ENCODE measurements around the gene MINDY4. TPM values are rescaled to one million over a fixed set of nuclear protein-coding genes. Genes with fewer than 3 reads are reported as not detected.

Gene MINDY4
- total RNA-seq, 6 donors from 2014 or later = 7.7 to 43.0 (median 19.4) TPM

- DNase-seq = no peak
- Histone ChIP-seq H3K27ac (peak overlapping the region in 1 of 4 donors; percentile 54), H3K9me3 (no peaks in the 10 kb centered on the region), H3K4me1 (peaks cover 21 to 45% (median 41%) of the 10 kb centered on the region in 4 donors), H3K27me3 (no peaks in the 10 kb centered on the region), H3K36me3 (peaks cover 0 to 7% (median 1%) of the 10 kb centered on the region in 4 donors), H3K4me3 (no peak overlapping the region)
- 69 to 90% methylated on average over 2 to 5 of the region's 5 CpGs for WGBS, 2 donors
- ATAC-seq (ENCODE audit: low FRiP score in 2 of 2) = no peak
- TF ChIP-seq CTCF (IDR thresholded peaks at IDR 0.05) (no peak), POLR2A (IDR thresholded peaks at IDR 0.05) (no peak)
These were observed 28.9 kb downstream of the MINDY4 start for GRCh38 chr7:30799976-30800661.

GRCh38 chr7:30800785-30801252, 29.6 kb downstream of the MINDY4 start:
- Histone ChIP-seq H3K36me3 (peaks cover 0 to 7% (median 1%) of the 10 kb centered on the region in 4 donors), H3K4me3 (no peak overlapping the region), H3K27me3 (no peaks in the 10 kb centered on the region), H3K9me3 (no peaks in the 10 kb centered on the region), H3K27ac (peak overlapping the region in 1 of 4 donors; percentile 54), H3K4me1 (peaks cover 18 to 41% (median 38%) of the 10 kb centered on the region in 4 donors)
- DNase-seq (peak in 1 of 2 donors; percentile 55), ATAC-seq (ENCODE audit: low FRiP score in 2 of 2) (peak; percentile 70 to 85)
- WGBS, 2 donors = 33 to 51% methylated on average over 6 of the region's 6 CpGs
- TF ChIP-seq POLR2AphosphoS5 (IDR thresholded peaks at IDR 0.05) (no peak), CTCF (IDR thresholded peaks at IDR 0.05) (peak; percentile 61 to 81 (median 68))

GRCh38 chr7:30802812-30803211, 31.6 kb downstream of the MINDY4 start:
- H3K27ac ChIP-seq = peak overlapping the region in 1 of 4 donors; percentile 67
- 93 to 96% methylated on average over 4 of the region's 4 CpGs for WGBS, 2 donors

GRCh38 chr7:30804078-30804661, 33.0 kb downstream of the MINDY4 start:
- H3K27me3 ChIP-seq = no peaks in the 10 kb centered on the region
- H3K4me1 ChIP-seq = peaks cover 18 to 29% (median 26%) of the 10 kb centered on the region in 4 donors
- H3K36me3 ChIP-seq = peaks cover 0 to under 1% (median 0%) of the 10 kb centered on the region in 4 donors
- no peak overlapping the region for H3K4me3 ChIP-seq
- peak overlapping the region in 3 of 4 donors; percentile 46 to 70 (median 67) for H3K27ac ChIP-seq
- ATAC-seq (ENCODE audit: low FRiP score in 2 of 2) (no peak), DNase-seq (no peak)
- 48 to 55% methylated on average over 3 of the region's 3 CpGs for WGBS, 2 donors
- H3K9me3 ChIP-seq = no peaks in the 10 kb centered on the region
- no peak for TF ChIP-seq EP300 (IDR thresholded peaks at IDR 0.05)
- TF ChIP-seq CTCF (IDR thresholded peaks at IDR 0.05) = no peak
- no peak for TF ChIP-seq POLR2AphosphoS5 (IDR thresholded peaks at IDR 0.05)
- TF ChIP-seq POLR2A (IDR thresholded peaks at IDR 0.05) = no peak

More at GRCh38 chr7:30802812-30803211, 31.6 kb downstream of the MINDY4 start:
- peaks cover 0 to 7% (median 0%) of the 10 kb centered on the region in 4 donors for H3K36me3 ChIP-seq
- H3K27me3 ChIP-seq = no peaks in the 10 kb centered on the region
- DNase-seq = no peak
- H3K9me3 ChIP-seq = no peaks in the 10 kb centered on the region
- peaks cover 18 to 29% (median 26%) of the 10 kb centered on the region in 4 donors for H3K4me1 ChIP-seq
- no peak for ATAC-seq (ENCODE audit: low FRiP score in 2 of 2)
- TF ChIP-seq POLR2AphosphoS5 (IDR thresholded peaks at IDR 0.05) (no peak), EP300 (IDR thresholded peaks at IDR 0.05) (no peak), POLR2A (IDR thresholded peaks at IDR 0.05) (no peak), CTCF (IDR thresholded peaks at IDR 0.05) (no peak)
- no peak overlapping the region for H3K4me3 ChIP-seq
